ENCODE results near the gene LILRB4.
"Not testable (repeated sequence)": the region's sequence is repeated elsewhere in the genome, so short reads cannot be mapped to it uniquely, and the experiment has no call there.

Gene LILRB4

DNA sequence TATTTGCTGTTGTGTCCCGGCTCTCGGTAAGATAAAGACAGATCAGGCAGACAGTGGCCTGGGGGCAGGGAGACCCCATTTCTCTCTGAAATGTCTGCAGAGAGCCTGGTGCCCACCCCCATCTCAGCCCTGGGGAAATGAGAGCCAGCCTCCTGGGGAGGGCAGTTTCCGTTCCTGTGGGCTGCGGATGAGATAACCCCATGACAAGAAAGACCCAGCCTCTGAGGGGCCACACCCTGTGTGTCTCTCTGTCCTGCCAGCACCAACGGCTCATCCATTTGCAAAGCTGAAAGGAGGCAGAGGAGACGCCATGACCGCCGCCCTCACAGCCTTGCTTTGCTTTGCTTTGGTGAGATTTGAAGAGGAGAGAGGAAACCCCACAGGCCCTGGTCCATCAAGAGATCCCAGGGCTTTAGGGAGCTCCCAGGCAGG is 33.3 kb downstream of the LILRB4 start:
- no peak for DNase-seq

DNA sequence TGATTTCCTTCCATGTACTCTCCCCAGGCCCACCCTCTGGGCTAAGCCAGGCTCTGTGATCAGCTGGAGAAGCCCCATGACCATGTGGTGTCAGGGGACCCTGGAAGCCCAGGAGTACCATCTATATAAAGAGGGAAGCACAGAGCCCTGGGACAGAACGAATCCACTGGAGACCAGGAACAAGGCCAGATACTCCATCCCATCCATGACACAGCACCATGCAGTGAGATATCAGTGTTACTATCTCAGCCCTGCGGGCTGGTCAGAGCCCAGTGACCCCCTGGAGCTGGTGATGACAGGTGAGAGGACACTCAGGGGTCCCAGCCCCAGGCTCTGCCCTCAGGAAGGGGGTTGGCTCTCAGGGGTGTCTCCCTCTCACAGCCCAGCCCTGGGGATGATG is 34.0 kb downstream of the LILRB4 start:
- DNase-seq, result no peak

DNA sequence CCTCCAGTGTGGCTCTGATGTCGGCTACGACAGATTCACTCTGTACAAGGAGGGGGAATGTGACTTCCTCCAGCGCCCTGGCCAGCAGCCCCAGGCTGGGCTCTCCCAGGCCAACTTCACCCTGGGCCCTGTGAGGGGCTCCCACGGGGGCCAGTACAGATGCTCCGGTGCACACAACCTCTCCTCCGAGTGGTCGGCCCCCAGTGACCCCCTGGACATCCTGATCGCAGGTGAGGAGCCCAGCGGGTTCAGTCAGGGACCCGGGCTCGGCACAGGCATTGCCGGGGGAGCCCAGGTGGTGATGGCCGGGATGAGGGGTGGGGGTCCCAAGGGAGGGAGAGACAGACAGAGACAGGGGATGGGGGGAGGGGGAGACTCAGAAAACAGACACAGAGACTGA is 34.9 kb downstream of the LILRB4 start:
- DNase-seq, result not testable (repeated sequence)

DNA sequence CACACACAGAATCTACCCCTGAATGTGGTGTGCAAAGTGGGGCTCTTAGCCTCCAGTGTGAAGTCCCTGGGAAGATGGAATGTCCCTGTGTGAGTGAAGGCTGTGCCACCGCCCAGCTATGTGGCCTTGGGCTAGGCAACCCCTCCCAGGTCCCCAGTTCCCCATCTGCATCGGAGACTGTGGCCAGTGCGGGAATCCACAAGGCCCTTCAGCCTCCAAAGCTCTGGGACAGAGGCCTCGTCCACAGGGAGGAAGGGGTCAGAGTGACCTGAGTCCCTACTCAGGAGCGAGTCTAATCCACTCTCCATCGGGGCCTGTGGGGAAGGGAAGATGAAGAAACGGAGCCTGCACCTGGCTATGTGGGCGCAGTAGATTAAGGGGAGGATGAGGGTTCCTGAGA is 42.1 kb downstream of the LILRB4 start:
- no peak for DNase-seq

DNA sequence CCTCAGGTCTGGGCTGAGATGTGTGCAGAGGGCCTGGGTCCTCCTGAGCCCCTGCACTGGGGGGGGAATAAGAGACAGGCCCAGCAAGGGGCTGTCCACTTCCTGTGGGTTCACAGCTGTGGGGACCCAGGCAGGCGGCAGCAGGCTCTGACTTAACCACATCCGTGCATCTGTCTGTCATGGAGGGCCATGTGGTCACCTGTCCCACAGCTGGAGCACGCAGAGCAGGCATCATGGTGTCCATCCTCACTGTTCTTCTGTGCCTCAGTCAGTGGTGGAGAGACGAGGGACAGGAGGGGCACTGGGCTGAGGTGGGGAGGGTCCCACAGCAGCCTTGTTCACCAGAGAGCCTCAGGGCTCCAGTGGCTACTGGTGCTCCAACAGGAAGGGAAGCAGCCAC is 45.2 kb downstream of the LILRB4 start:
- DNase-seq, result no peak

DNA sequence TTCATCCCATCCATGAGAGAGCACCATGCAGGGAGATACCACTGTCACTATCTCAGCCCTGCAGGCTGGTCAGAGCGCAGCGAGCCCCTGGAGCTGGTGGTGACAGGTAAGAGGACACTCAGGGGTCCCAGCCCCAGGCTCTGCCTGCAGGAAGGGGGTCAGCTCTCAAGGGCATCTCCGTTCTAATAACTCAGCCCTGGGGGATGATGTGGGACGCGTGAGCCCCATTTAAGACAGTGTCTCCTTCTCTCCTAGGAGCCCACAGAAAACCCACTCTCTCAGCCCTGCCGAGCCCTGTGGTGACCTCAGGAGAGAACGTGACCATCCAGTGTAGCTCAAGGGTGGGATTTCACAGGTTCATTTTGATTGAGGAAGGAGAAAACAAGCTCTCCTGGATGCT is 46.0 kb downstream of the LILRB4 start:
- DNase-seq, result peak; percentile 74

DNA sequence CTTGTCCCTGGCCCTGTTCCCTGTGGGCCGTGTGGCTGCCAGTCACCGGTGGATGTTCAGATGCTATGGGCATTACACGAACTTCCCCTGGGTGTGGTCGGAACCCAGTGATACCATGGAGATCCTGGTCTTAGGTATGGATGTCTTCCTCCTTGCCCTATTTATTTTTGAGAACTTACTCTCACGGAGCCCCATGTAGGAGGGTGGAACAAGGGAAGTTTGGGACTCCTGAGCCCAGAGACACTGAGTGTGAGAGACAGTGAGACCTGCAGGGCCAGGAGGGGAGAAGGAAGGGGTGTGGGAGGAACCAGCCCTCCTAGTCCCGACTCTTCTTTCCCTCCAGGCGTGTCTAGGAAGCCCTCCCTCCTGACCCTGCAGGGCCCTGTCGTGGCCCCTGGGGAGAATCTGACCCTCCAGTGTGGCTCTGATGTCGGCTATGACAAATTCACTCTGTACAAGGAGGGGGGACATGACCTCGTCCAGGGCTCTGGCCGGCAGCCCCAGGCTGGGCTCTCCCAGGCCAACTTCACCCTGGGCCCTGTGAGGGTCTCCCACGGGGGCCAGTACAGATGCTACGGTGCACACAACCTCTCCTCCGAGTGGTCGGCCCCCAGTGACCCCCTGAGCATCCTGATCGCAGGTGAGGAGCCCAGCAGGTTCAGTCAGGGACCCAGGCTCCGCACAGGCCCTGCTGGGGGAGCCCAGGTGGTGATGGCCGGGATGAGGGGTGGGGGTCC is 46.6 kb downstream of the LILRB4 start:
- no peak for DNase-seq

DNA sequence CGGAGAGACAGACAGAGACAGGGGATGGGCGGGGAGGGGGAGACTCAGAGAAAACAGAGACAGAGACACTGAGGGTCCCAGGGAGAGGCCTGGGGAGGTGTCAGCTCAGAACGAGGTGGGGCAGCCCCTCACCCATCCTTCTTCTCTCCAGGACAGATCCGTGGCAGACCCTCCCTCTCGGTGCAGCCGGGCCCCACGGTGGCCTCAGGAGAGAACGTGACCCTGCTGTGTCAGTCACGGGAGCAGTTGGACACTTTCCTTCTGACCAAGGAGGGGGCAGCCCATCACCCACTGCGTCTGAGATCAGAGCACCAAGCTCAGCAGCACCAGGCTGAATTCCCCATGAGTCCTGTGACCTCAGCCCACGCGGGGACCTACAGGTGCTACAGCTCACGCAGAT is 47.2 kb downstream of the LILRB4 start:
- not testable (repeated sequence) for DNase-seq

All from NCI-H2171 treated with DMSO at 0.1 percent for 48 hours (cell line).